Measurements from ENCODE around the gene SGMS2.

Gene SGMS2

GRCh38 chr4:107831140-107831539 is 6.4 kb downstream of the SGMS2 start:
- no peak for DNase-seq

GRCh38 chr4:107832275-107832807 is 7.6 kb downstream of the SGMS2 start:
- no peak for DNase-seq

GRCh38 chr4:107834241-107834794 is 9.6 kb downstream of the SGMS2 start:
- no peak for DNase-seq

- no peak for DNase-seq
Measured at GRCh38 chr4:107835406-107835805, 10.7 kb downstream of the SGMS2 start.

- DNase-seq: no peak
Measured at GRCh38 chr4:107837317-107837716, 12.6 kb downstream of the SGMS2 start.

- DNase-seq: no peak
Measured at GRCh38 chr4:107837776-107838618, 13.3 kb downstream of the SGMS2 start.

GRCh38 chr4:107838861-107839565 is 14.3 kb downstream of the SGMS2 start:
- DNase-seq: no peak

- DNase-seq: no peak
Measured at GRCh38 chr4:107843391-107843790, 18.7 kb downstream of the SGMS2 start.

- no peak for DNase-seq
Measured at GRCh38 chr4:107845681-107846080, 20.9 kb downstream of the SGMS2 start.

- DNase-seq: no peak
Measured at GRCh38 chr4:107850438-107850837, 25.7 kb downstream of the SGMS2 start.

GRCh38 chr4:107853444-107854355 is 29.0 kb downstream of the SGMS2 start:
- no peak for DNase-seq

- no peak for DNase-seq
Measured at GRCh38 chr4:107854356-107855022, 29.8 kb downstream of the SGMS2 start.

GRCh38 chr4:107855723-107856122 is 31.0 kb downstream of the SGMS2 start:
- DNase-seq: no peak

GRCh38 chr4:107856901-107857300 is 32.2 kb downstream of the SGMS2 start:
- no peak for DNase-seq

GRCh38 chr4:107857741-107858140 is 33.0 kb downstream of the SGMS2 start:
- no peak for DNase-seq

- no peak for DNase-seq
Measured at GRCh38 chr4:107858158-107858742, 33.5 kb downstream of the SGMS2 start.

- DNase-seq: no peak
Measured at GRCh38 chr4:107862658-107863057, 37.9 kb downstream of the SGMS2 start.

GRCh38 chr4:107863416-107863815 is 38.7 kb downstream of the SGMS2 start:
- DNase-seq: no peak

- no peak for DNase-seq
Measured at GRCh38 chr4:107863850-107864371, 39.2 kb downstream of the SGMS2 start.

- no peak for DNase-seq
Measured at GRCh38 chr4:107866726-107867125, 42.0 kb downstream of the SGMS2 start.

GRCh38 chr4:107870236-107870635 is 45.5 kb downstream of the SGMS2 start:
- DNase-seq: no peak
